Stimulated activated naive CD8-positive, alpha-beta T cell treated with anti-CD3 and anti-CD28 coated beads, Interleukin-15, amount 100 ng/mL, for 72 hours (primary cell): ENCODE data around the gene GPM6B.

Experiments used
- ATAC-seq: fragments of 150-1000 bp; cut with Tn5 transposase; 2 replicates; pipeline ENCODE4 v1.10.0; 2021; ENCODE audit warnings: mild to moderate bottlenecking, moderate library complexity
- DNase-seq, 2 donors: peaks; one replicate each; pipeline ENCODE4 v3.0.0; 2021 to 2022
- H3K27ac Mint-ChIP-seq, 2 donors: one replicate each; pipeline ENCODE4 v1.8.0; 2022; ENCODE audit warnings: mild to moderate bottlenecking in 2 of 2, mixed read lengths in 2 of 2, moderate library complexity in 2 of 2
- H3K27me3 Mint-ChIP-seq: one replicate; pipeline ENCODE4 v1.8.0; 2022; ENCODE audit warnings: mixed read lengths
- H3K4me1 Mint-ChIP-seq: one replicate; pipeline ENCODE4 v1.8.0; 2022; ENCODE audit warnings: mild to moderate bottlenecking, mixed read lengths
- H3K4me3 Mint-ChIP-seq, 2 donors: one replicate each; pipeline ENCODE4 v1.8.0; 2022; ENCODE audit warnings: mild to moderate bottlenecking in 2 of 2, mixed read lengths in 2 of 2, moderate library complexity in 1 of 2
- H3K9me3 Mint-ChIP-seq, 2 donors: one replicate each; pipeline ENCODE4 v1.8.0; 2022; ENCODE audit warnings: mixed read lengths in 2 of 2

The GPM6B gene

GRCh38 chrX:13761606-13762414, 55.1 kb downstream of the GPM6B start:
- Mint-ChIP-seq H3K4me3 (no peak overlapping the region), H3K27me3 (no peaks in the 10 kb centered on the region), H3K9me3 (no peaks in the 10 kb centered on the region), H3K27ac (peak overlapping the region in 1 of 2 donors; percentile 76), H3K4me1 (no peaks in the 10 kb centered on the region)
- DNase-seq = no peak
- no peak for ATAC-seq

- H3K27ac Mint-ChIP-seq = no peak overlapping the region
- ATAC-seq (no peak), DNase-seq (no peak)
- H3K9me3 Mint-ChIP-seq = no peaks in the 10 kb centered on the region
- no peaks in the 10 kb centered on the region for H3K4me1 Mint-ChIP-seq
- H3K27me3 Mint-ChIP-seq = no peaks in the 10 kb centered on the region
- no peak overlapping the region for H3K4me3 Mint-ChIP-seq
Measured at GRCh38 chrX:13760426-13760825, 56.5 kb downstream of the GPM6B start.

GRCh38 chrX:13759152-13759718, 57.7 kb downstream of the GPM6B start:
- Mint-ChIP-seq H3K9me3 (no peaks in the 10 kb centered on the region), H3K4me3 (no peak overlapping the region), H3K27me3 (no peaks in the 10 kb centered on the region), H3K27ac (peak overlapping the region; percentile 27 to 40), H3K4me1 (no peaks in the 10 kb centered on the region)
- DNase-seq (no peak), ATAC-seq (no peak)

GRCh38 chrX:13756381-13756780, 60.5 kb downstream of the GPM6B start:
- ATAC-seq = no peak
- Mint-ChIP-seq H3K4me1 (peaks cover 8% of the 10 kb centered on the region), H3K27me3 (no peaks in the 10 kb centered on the region), H3K4me3 (no peak overlapping the region), H3K27ac (no peak overlapping the region), H3K9me3 (no peaks in the 10 kb centered on the region)
- no peak for DNase-seq

- H3K27me3 Mint-ChIP-seq = no peaks in the 10 kb centered on the region
- H3K4me3 Mint-ChIP-seq = no peak overlapping the region
- ATAC-seq (peak; percentile 55), DNase-seq (no peak)
- no peak overlapping the region for H3K27ac Mint-ChIP-seq
- H3K9me3 Mint-ChIP-seq = no peaks in the 10 kb centered on the region
- peaks cover 9% of the 10 kb centered on the region for H3K4me1 Mint-ChIP-seq
Measured at GRCh38 chrX:13755254-13755653, 61.6 kb downstream of the GPM6B start.

- Mint-ChIP-seq H3K27ac (no peak overlapping the region), H3K9me3 (no peaks in the 10 kb centered on the region), H3K27me3 (no peaks in the 10 kb centered on the region), H3K4me1 (peaks cover 14% of the 10 kb centered on the region), H3K4me3 (no peak overlapping the region)
- ATAC-seq = no peak
- DNase-seq = no peak
Measured at GRCh38 chrX:13754765-13755164, 62.1 kb downstream of the GPM6B start.

GRCh38 chrX:13752646-13753045, 64.2 kb downstream of the GPM6B start:
- H3K4me3 Mint-ChIP-seq = no peak overlapping the region
- ATAC-seq = no peak
- DNase-seq = no peak
- no peaks in the 10 kb centered on the region for H3K27me3 Mint-ChIP-seq
- H3K27ac Mint-ChIP-seq = peak overlapping the region in 1 of 2 donors; percentile 74
- H3K9me3 Mint-ChIP-seq = no peaks in the 10 kb centered on the region
- peaks cover 14% of the 10 kb centered on the region for H3K4me1 Mint-ChIP-seq

GRCh38 chrX:13752141-13752540, 64.8 kb downstream of the GPM6B start:
- no peak overlapping the region for H3K4me3 Mint-ChIP-seq
- no peak overlapping the region for H3K27ac Mint-ChIP-seq
- ATAC-seq (no peak), DNase-seq (no peak)
- H3K4me1 Mint-ChIP-seq = peaks cover 19% of the 10 kb centered on the region
- H3K27me3 Mint-ChIP-seq = no peaks in the 10 kb centered on the region
- no peaks in the 10 kb centered on the region for H3K9me3 Mint-ChIP-seq

- peaks cover 24% of the 10 kb centered on the region for H3K4me1 Mint-ChIP-seq
- H3K27me3 Mint-ChIP-seq = no peaks in the 10 kb centered on the region
- ATAC-seq = peak; percentile 59
- H3K9me3 Mint-ChIP-seq = no peaks in the 10 kb centered on the region
- no peak for DNase-seq
- no peak overlapping the region for H3K4me3 Mint-ChIP-seq
- no peak overlapping the region for H3K27ac Mint-ChIP-seq
Measured at GRCh38 chrX:13750812-13751211, 66.1 kb downstream of the GPM6B start.

GRCh38 chrX:13750204-13750603, 66.7 kb downstream of the GPM6B start:
- Mint-ChIP-seq H3K4me3 (no peak overlapping the region), H3K27me3 (no peaks in the 10 kb centered on the region), H3K9me3 (no peaks in the 10 kb centered on the region), H3K27ac (peak overlapping the region in 1 of 2 donors; percentile 82), H3K4me1 (peaks cover 24% of the 10 kb centered on the region)
- DNase-seq (no peak), ATAC-seq (peak; percentile 56)

GRCh38 chrX:13748486-13748885, 68.4 kb downstream of the GPM6B start:
- no peaks in the 10 kb centered on the region for H3K9me3 Mint-ChIP-seq
- no peak for DNase-seq
- H3K27ac Mint-ChIP-seq = peak overlapping the region in 1 of 2 donors; percentile 69
- no peaks in the 10 kb centered on the region for H3K27me3 Mint-ChIP-seq
- no peak for ATAC-seq
- no peak overlapping the region for H3K4me3 Mint-ChIP-seq
- peaks cover 30% of the 10 kb centered on the region for H3K4me1 Mint-ChIP-seq

GRCh38 chrX:13747836-13748235, 69.1 kb downstream of the GPM6B start:
- Mint-ChIP-seq H3K4me1 (peaks cover 26% of the 10 kb centered on the region), H3K27me3 (no peaks in the 10 kb centered on the region), H3K4me3 (no peak overlapping the region), H3K27ac (peak overlapping the region in 1 of 2 donors; percentile 77), H3K9me3 (no peaks in the 10 kb centered on the region)
- DNase-seq (no peak), ATAC-seq (peak; percentile 55)

- no peaks in the 10 kb centered on the region for H3K9me3 Mint-ChIP-seq
Measured at GRCh38 chrX:13742397-13743176, 74.3 kb downstream of the GPM6B start.

GRCh38 chrX:13741695-13742094, 75.2 kb downstream of the GPM6B start:
- Mint-ChIP-seq H3K27me3 (no peaks in the 10 kb centered on the region), H3K4me3 (peak overlapping the region in 1 of 2 donors; percentile 4), H3K4me1 (peaks cover 24% of the 10 kb centered on the region), H3K9me3 (no peaks in the 10 kb centered on the region), H3K27ac (no peak overlapping the region)
- no peak for DNase-seq
- no peak for ATAC-seq

More at GRCh38 chrX:13742397-13743176, 74.3 kb downstream of the GPM6B start:
- ATAC-seq (peak; percentile 97), DNase-seq (peak; percentile 19 to 66)
- Mint-ChIP-seq H3K4me3 (peak overlapping the region; percentile 15 to 51), H3K4me1 (peaks cover 32% of the 10 kb centered on the region), H3K27me3 (no peaks in the 10 kb centered on the region), H3K27ac (peak overlapping the region; percentile 65 to 67)

GRCh38 chrX:13734278-13735172, 82.4 kb downstream of the GPM6B start, which contains the start of the genes OFD1 and TRAPPC2:
TSS of gene OFD1 (plus strand) at chrX:13734748. CDS start at chrX:13735072, 324 bp downstream.
TSS of gene TRAPPC2 (minus strand) at chrX:13734620. CDS start at chrX:13719963, 14,657 bp downstream.
- Mint-ChIP-seq H3K4me1 (peaks cover 24% of the 10 kb centered on the region), H3K27me3 (no peaks in the 10 kb centered on the region)
- ATAC-seq = peak; percentile 98

More at GRCh38 chrX:13734278-13735172, 82.4 kb downstream of the GPM6B start, which contains the start of the genes OFD1 and TRAPPC2:
- peak; percentile 85 to 93 for DNase-seq
- Mint-ChIP-seq H3K4me3 (peak within 1 kb of the TSS; percentile 94 to 97), H3K9me3 (no peaks in the 10 kb centered on the region), H3K27ac (peak within 1 kb of the TSS; percentile 97 to 98)
